GM10266 (cell line): ENCODE measurements around the gene SLC16A4.

Experiments used
- DNase-seq: peaks from one replicate; pipeline ENCODE4 v3.0.0; 2012; ENCODE audit errors: extremely low spot score
- CTCF ChIP-seq: IDR thresholded peaks from 2 replicates; pipeline ENCODE4 v1.5.1; 2012; ENCODE audit warnings: mild to moderate bottlenecking, low read depth; ENCODE audit not compliant: control insufficient read depth, insufficient read depth; ENCODE audit errors: missing control alignments

SLC16A4 gene

GRCh38 chr1:110338886-110339406 is 51.9 kb downstream of the SLC16A4 start, which contains the start of gene RBM15:
Gene RBM15 (plus strand): TSS chr1:110339377. CDS start chr1:110339406, 29 bp downstream.
- DNase-seq = peak; percentile 94
- no peak for TF ChIP-seq CTCF

GRCh38 chr1:110338309-110338885 is 52.4 kb downstream of the SLC16A4 start:
- TF ChIP-seq CTCF = peak; percentile 58
- peak; percentile 95 for DNase-seq

DNA sequence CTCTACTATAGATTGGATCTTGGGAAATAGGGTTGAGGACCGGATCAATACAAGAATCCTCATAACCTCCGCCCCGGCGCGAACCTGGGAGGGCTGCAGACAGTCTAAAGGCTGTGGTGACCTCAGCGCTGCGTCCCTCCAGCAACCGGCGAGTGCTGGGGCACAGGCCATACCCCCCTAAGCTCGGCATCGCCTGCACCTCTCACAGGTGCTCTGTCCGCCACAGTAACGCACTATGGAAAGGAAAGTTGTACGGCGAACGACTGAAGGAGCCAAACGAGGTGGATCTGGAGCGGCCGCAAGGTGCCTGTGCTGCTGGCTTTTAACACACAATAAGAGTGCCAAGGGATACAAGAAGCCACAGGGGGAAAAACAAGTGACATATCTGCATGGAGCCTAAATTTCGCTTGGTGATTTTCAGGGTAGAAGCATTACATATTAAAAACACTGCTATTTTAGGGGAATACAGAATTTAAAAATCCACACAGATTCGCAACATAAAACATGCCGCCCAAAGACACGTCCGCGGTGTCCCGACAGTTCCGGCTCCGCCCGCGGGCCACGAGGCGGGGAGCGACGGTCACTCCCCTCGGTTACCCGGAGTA is 53.0 kb downstream of the SLC16A4 start:
- DNase-seq = peak; percentile 23
- TF ChIP-seq CTCF = no peak

- DNase-seq = no peak
- no peak for TF ChIP-seq CTCF
These were observed 54.4 kb downstream of the SLC16A4 start for GRCh38 chr1:110336300-110337039.

GRCh38 chr1:110335265-110335664 is 55.6 kb downstream of the SLC16A4 start:
- no peak for TF ChIP-seq CTCF
- no peak for DNase-seq

DNA sequence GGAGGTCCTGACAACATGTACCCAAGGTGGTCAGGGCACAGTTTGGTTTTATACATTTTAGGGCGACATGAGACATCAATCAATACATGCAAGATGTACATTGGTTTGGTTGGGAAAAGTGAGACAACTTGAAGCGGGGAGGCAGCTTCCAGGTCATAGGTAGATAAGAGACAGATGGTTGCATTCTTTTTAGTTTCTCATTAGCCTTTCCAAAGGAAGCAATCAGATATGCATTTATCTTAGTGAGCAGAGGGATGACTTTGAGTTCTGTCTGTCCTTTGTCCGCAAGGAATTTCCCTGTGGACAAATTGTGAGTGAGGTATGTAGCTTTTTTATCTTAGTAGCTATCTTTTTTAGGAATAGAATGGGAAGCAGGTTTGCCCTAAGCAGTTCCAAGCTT is 62.1 kb downstream of the SLC16A4 start:
- no peak for DNase-seq

More for the DNA sequence above, 62.1 kb downstream of the SLC16A4 start:
- TF ChIP-seq CTCF = no peak
